Body of pancreas (tissue), 4 donors: ENCODE data around the gene IFFO2. TPM values are rescaled to one million over a fixed set of nuclear protein-coding genes. Genes with fewer than 3 reads are reported as not detected.

Source experiments
- ATAC-seq: fragments of 150-250 bp; one replicate; pipeline ENCODE4 v1.9.1; 2016
- DNase-seq, 4 donors: peaks; one replicate each; pipeline ENCODE4 v3.0.0-alpha.2; 2019
- H3K27ac ChIP-seq, 4 donors: fragments of 200-600 bp; sonication (generic); 1 replicate in 3 of 4; 2 replicates in 1 of 4; pipeline versions ENCODE4 v1.5.1 to v1.6.1; 2016 to 2019; ENCODE audit warnings: mild to moderate bottlenecking in 1 of 4, mixed read lengths in 1 of 4, moderate library complexity in 1 of 4
- H3K27me3 ChIP-seq, 2 donors: fragments of 200-600 bp; sonication (generic); one replicate each; pipeline ENCODE4 v1.6.0; 2016; ENCODE audit warnings: mild to moderate bottlenecking in 1 of 2
- H3K36me3 ChIP-seq, 2 donors: fragments of 200-600 bp; sonication (generic); replicated peaks in 1 of 2; 2 replicates each; pipeline ENCODE4 v1.5.1; 2016; ENCODE audit warnings: low read depth in 2 of 2; ENCODE audit not compliant: insufficient read depth in 1 of 2
- H3K4me1 ChIP-seq: fragments of 200-600 bp; sonication (generic); one replicate; pipeline ENCODE4 v1.6.0; 2016
- H3K4me3 ChIP-seq, 2 donors: fragments of 200-600 bp; sonication (generic); 1 replicate in 1 of 2; 2 replicates in 1 of 2; pipeline ENCODE4 v1.5.1; 2016 to 2019
- H3K9me3 ChIP-seq, 3 donors: fragments of 200-600 bp; sonication (generic); 1 replicate in 2 of 3; 2 replicates in 1 of 3; pipeline ENCODE4 v1.5.1; 2016
- CTCF ChIP-seq, 7 experiments: fragments of 450-650 bp in 4 of 7; fragments of 200-600 bp in 3 of 7; sonication (generic) in 3 of 7; IDR thresholded peaks; one replicate each; pipeline ENCODE4 v1.5.1; 2016 to 2019; ENCODE audit warnings: antibody characterized with exemption in 7 of 7
- POLR2A ChIP-seq, 3 donors: fragments of 450-650 bp; IDR thresholded peaks; one replicate each; pipeline ENCODE4 v1.6.1; 2016; ENCODE audit warnings: antibody characterized with exemption in 3 of 3, mild to moderate bottlenecking in 2 of 3
- WGBS, 2 donors: methylation state at CpG; one replicate each; pipeline ENCODE4 v1.1.5; 2017; 5-methylcytosine and 5-hydroxymethylcytosine counted together
- intact Hi-C: fragments of 100-400 bp; cut with DNase I; formaldehyde crosslinking; loops from one replicate; pipeline ENCODE4 v1.15.1; 2023
- total RNA-seq, 2 donors: library from RNA; depleted of rRNA; stranded (reverse); fragments of >200 nt; gene quantifications; one replicate each; pipeline ENCODE4 v1.1.0, GENCODE V29; 2016

IFFO2 gene
- 100 to 1,000 TPM in 1 of 2 donors, 10 to 100 TPM in 1; 23.1 to 219 TPM for total RNA-seq

GRCh38 chr1:18956193-18957135 lies at the start of gene IFFO2:
TSS of gene IFFO2 (minus strand) at chr1:18956676. CDS start at chr1:18956332, 344 bp downstream.
- WGBS, 2 donors: 0% methylated on average over 108 of the region's 119 CpGs; no CpG with 5 or more reads in 1 of the 2 donors
- Histone ChIP-seq H3K4me3 (peak within 1 kb of the TSS; percentile 49 to 76), H3K27ac (peak within 1 kb of the TSS; percentile 77 to 87 (median 83)), H3K27me3 (no peaks in the 10 kb centered on the region), H3K4me1 (peaks cover 58% of the 10 kb centered on the region), H3K36me3 (no peaks in the 10 kb centered on the region), H3K9me3 (no peaks in the 10 kb centered on the region)
- ATAC-seq (peak; percentile 91), DNase-seq (peak; percentile 98 to 99 (median 99))
- intact Hi-C loops: loop anchor here (10.0 kb wide), 1 partner anchor 52 kb away; the partner anchor contains the start of gene ALDH4A1
- peak; percentile 89 to 92 (median 92) for TF ChIP-seq POLR2A (IDR thresholded peaks at IDR 0.05)
- TF ChIP-seq CTCF (IDR thresholded peaks at IDR 0.05): peak in 1 of 7 experiments; percentile 11

- no peak for TF ChIP-seq POLR2A (IDR thresholded peaks at IDR 0.05)
- TF ChIP-seq CTCF (IDR thresholded peaks at IDR 0.05): no peak
- Histone ChIP-seq H3K4me1 (peaks cover 66% of the 10 kb centered on the region), H3K9me3 (no peaks in the 10 kb centered on the region), H3K27me3 (no peaks in the 10 kb centered on the region), H3K27ac (peak overlapping the region; percentile 83 to 99 (median 95)), H3K36me3 (no peaks in the 10 kb centered on the region), H3K4me3 (no peak overlapping the region)
- ATAC-seq (peak; percentile 20), DNase-seq (peak; percentile 45 to 63 (median 58))
- 11 to 12% methylated on average over 4 of the region's 4 CpGs for WGBS, 2 donors
- intact Hi-C loops: loop anchor here (10.0 kb wide), 1 partner anchor 91 kb away; no protein-coding TSS in a partner anchor
Observed at GRCh38 chr1:19006000-19006399, 49.5 kb upstream of the IFFO2 start.

GRCh38 chr1:19003371-19004290 lies 47.2 kb upstream of the IFFO2 start:
- no peaks in the 10 kb centered on the region for H3K36me3 ChIP-seq
- WGBS, 2 donors: 86 to 87% methylated on average over 11 of the region's 11 CpGs
- H3K4me3 ChIP-seq: no peak overlapping the region
- TF ChIP-seq CTCF (IDR thresholded peaks at IDR 0.05) (no peak), POLR2A (IDR thresholded peaks at IDR 0.05) (no peak)
- intact Hi-C loops: loop anchor here (10.0 kb wide), 1 partner anchor 89 kb away; no protein-coding TSS in a partner anchor
- no peaks in the 10 kb centered on the region for H3K27me3 ChIP-seq
- peaks cover 54% of the 10 kb centered on the region for H3K4me1 ChIP-seq
- no peak overlapping the region for H3K27ac ChIP-seq
- no peaks in the 10 kb centered on the region for H3K9me3 ChIP-seq
- no peak for DNase-seq
- no peak for ATAC-seq

- Histone ChIP-seq H3K4me3 (no peak overlapping the region), H3K27me3 (no peaks in the 10 kb centered on the region), H3K36me3 (no peaks in the 10 kb centered on the region), H3K27ac (no peak overlapping the region), H3K4me1 (peaks cover 24% of the 10 kb centered on the region), H3K9me3 (no peaks in the 10 kb centered on the region)
- ATAC-seq (no peak), DNase-seq (no peak)
- TF ChIP-seq CTCF (IDR thresholded peaks at IDR 0.05) (no peak), POLR2A (IDR thresholded peaks at IDR 0.05) (no peak)
- intact Hi-C loops: loop anchor here (10.0 kb wide), 1 partner anchor 85 kb away; no protein-coding TSS in a partner anchor
- WGBS, 2 donors: 76 to 90% methylated on average over 1 to 2 of the region's 2 CpGs
Observed at GRCh38 chr1:19000065-19000464, 43.6 kb upstream of the IFFO2 start.
